ENCODE measurements around the gene GRHL1. TPM values are rescaled to one million over a fixed set of nuclear protein-coding genes. Genes with fewer than 3 reads are reported as not detected.

GRHL1 gene
- total RNA-seq, 3 donors from 2014 or later, result 1.1 to 1.3 (median 1.1) TPM

- DNase-seq (no peak), ATAC-seq (no peak)
- Mint-ChIP-seq H3K27me3 (ENCODE audit: low read depth) (no peaks in the 10 kb centered on the region), H3K36me3 (ENCODE audit: insufficient read depth) (no peaks in the 10 kb centered on the region), H3K4me1 (ENCODE audit: low read depth) (peaks cover 22% of the 10 kb centered on the region), H3K9me3 (no peaks in the 10 kb centered on the region), H3K4me3 (no peak overlapping the region)
Observed at GRCh38 chr2:10034333-10035052, 83.0 kb downstream of the GRHL1 start.

- Mint-ChIP-seq H3K4me1 (ENCODE audit: low read depth) (peaks cover 16% of the 10 kb centered on the region), H3K36me3 (ENCODE audit: insufficient read depth) (no peaks in the 10 kb centered on the region)
- no peak for ATAC-seq
Observed at GRCh38 chr2:10035053-10035422, 83.5 kb downstream of the GRHL1 start.

DNA sequence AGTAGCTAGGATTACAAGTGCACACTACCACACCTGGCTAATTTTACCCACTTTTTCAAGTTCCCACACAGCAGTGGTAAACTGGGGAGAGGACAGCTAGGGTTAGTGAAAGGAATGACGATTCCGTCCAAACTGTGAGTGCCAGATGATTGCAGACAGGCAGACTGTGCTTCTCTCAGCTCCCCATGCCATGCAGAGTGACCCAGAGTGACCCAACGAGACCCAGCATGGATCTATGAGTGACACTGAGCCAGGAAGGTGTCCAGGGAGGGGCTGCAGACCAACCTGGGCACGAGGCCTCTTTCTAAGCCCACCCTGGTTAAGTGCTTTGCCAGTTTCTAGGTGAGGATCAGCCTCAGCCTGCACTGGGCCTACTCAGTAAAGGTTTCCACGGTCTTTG lies 84.1 kb downstream of the GRHL1 start:
- Mint-ChIP-seq H3K27me3 (ENCODE audit: low read depth) (no peaks in the 10 kb centered on the region), H3K9me3 (no peaks in the 10 kb centered on the region), H3K4me3 (no peak overlapping the region), H3K36me3 (ENCODE audit: insufficient read depth) (no peaks in the 10 kb centered on the region), H3K4me1 (ENCODE audit: low read depth) (peaks cover 11% of the 10 kb centered on the region)
- no peak for ATAC-seq
- no peak for DNase-seq

More at GRCh38 chr2:10035053-10035422, 83.5 kb downstream of the GRHL1 start:
- Mint-ChIP-seq H3K27me3 (ENCODE audit: low read depth) (no peaks in the 10 kb centered on the region), H3K4me3 (no peak overlapping the region), H3K9me3 (no peaks in the 10 kb centered on the region)
- no peak for DNase-seq

DNA sequence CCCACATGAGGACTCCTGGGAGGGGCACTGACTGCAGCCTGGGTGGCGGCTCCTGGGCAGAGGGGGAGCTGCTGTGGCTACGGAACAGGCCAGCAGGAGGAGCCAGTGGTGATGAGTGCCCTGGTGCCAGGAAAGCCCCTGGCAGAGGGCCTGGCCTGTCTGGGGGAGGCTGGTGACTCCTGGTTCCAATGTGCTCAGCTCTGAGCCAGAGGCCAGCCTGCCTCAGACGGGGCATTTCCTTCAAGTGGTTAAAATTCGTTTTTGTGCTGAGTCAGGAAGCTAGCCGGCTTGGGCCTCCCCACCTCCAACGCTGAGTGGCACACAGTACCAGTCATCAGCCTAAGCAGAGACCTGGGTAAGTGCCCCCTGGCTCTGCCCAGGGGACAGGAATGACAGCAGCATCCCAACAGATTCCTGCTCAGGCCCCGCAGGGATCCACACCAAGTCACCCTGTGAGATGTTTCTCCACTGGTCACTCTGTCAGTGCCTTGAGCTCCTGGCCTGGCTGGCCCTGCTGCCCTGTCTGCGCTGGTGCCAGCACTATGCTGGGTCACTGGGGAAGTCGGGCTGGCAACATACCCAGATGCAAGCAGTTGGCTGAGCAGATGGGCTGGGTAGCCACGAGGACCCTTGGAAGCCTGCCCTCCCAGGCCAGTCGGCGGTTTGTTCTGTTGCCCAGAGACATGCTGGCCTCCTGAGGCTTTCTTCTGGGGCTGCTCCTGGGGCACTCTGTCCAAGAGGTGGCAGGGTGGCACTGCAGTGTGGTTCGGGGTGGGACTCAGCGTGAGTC lies 84.8 kb downstream of the GRHL1 start:
- Mint-ChIP-seq H3K4me1 (ENCODE audit: low read depth) (peaks cover 13% of the 10 kb centered on the region), H3K36me3 (ENCODE audit: insufficient read depth) (no peaks in the 10 kb centered on the region), H3K27me3 (ENCODE audit: low read depth) (no peaks in the 10 kb centered on the region), H3K4me3 (no peak overlapping the region), H3K9me3 (no peaks in the 10 kb centered on the region)
- DNase-seq (peak; percentile 26), ATAC-seq (peak; percentile 81 to 86)

DNA sequence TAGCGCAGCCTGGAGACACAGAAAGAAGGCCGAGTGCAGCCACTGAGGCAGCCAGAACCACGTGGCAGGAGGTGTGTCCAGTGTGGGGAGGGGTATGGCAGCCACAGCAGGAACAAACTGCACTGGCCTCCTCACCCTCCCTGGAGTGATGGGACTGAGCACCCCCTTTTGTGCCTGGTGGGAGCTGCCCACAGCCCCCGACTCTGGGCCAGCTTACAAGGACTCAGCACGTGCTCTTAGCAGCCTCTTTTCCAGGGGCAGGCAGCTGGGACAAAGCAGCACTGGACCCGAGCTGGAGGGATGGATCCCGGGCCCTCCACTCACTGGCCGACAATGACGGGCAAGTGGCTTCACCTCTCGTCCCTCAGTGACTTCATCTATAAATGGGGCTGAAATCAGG lies 86.6 kb downstream of the GRHL1 start:
- H3K9me3 Mint-ChIP-seq, result no peaks in the 10 kb centered on the region
- H3K4me3 Mint-ChIP-seq, result no peak overlapping the region
- H3K4me1 Mint-ChIP-seq (ENCODE audit: low read depth), result peaks cover 22% of the 10 kb centered on the region
- DNase-seq (no peak), ATAC-seq (no peak)
- no peaks in the 10 kb centered on the region for H3K27me3 Mint-ChIP-seq (ENCODE audit: low read depth)
- no peaks in the 10 kb centered on the region for H3K36me3 Mint-ChIP-seq (ENCODE audit: insufficient read depth)

DNA sequence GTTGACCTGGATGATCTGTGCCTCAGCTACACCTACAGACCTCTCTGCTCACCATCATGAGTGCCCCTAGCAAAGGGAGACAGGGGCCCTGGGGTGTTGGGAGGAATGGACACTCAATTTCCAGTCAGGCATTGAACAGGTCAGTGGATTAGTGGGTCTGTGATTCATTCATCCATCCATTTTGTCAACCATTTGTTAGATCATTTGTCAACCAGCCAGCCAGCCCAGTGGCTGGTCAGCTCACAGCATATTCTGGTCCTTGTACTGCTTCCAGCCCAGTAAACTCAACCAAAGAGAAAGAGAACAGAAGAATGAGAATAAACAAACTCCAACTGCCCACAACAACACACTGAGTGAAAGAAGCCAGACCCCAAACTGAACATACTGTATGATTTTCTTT lies 87.2 kb downstream of the GRHL1 start:
- ATAC-seq (no peak), DNase-seq (no peak)
- Mint-ChIP-seq H3K4me3 (no peak overlapping the region), H3K27me3 (ENCODE audit: low read depth) (no peaks in the 10 kb centered on the region), H3K4me1 (ENCODE audit: low read depth) (peaks cover 22% of the 10 kb centered on the region), H3K9me3 (no peaks in the 10 kb centered on the region), H3K36me3 (ENCODE audit: insufficient read depth) (no peaks in the 10 kb centered on the region)

GRCh38 chr2:10039658-10040410 lies 88.3 kb downstream of the GRHL1 start:
- no peak for ATAC-seq

GRCh38 chr2:10041711-10042110 lies 90.2 kb downstream of the GRHL1 start:
- DNase-seq (no peak), ATAC-seq (no peak)
- Mint-ChIP-seq H3K4me3 (peak overlapping the region; percentile 57), H3K9me3 (no peaks in the 10 kb centered on the region), H3K36me3 (ENCODE audit: insufficient read depth) (peaks cover 3% of the 10 kb centered on the region), H3K27me3 (ENCODE audit: low read depth) (no peaks in the 10 kb centered on the region), H3K4me1 (ENCODE audit: low read depth) (peaks cover 18% of the 10 kb centered on the region)

More at GRCh38 chr2:10039658-10040410, 88.3 kb downstream of the GRHL1 start:
- no peaks in the 10 kb centered on the region for H3K9me3 Mint-ChIP-seq
- DNase-seq, result no peak
- H3K4me3 Mint-ChIP-seq, result no peak overlapping the region
- H3K27me3 Mint-ChIP-seq (ENCODE audit: low read depth), result no peaks in the 10 kb centered on the region
- H3K36me3 Mint-ChIP-seq (ENCODE audit: insufficient read depth), result no peaks in the 10 kb centered on the region
- peaks cover 26% of the 10 kb centered on the region for H3K4me1 Mint-ChIP-seq (ENCODE audit: low read depth)

- DNase-seq (peak; percentile 18), ATAC-seq (no peak)
- peaks cover 3% of the 10 kb centered on the region for H3K36me3 Mint-ChIP-seq (ENCODE audit: insufficient read depth)
- H3K4me3 Mint-ChIP-seq, result peak overlapping the region; percentile 80
- H3K4me1 Mint-ChIP-seq (ENCODE audit: low read depth), result peaks cover 18% of the 10 kb centered on the region
- H3K27me3 Mint-ChIP-seq (ENCODE audit: low read depth), result no peaks in the 10 kb centered on the region
- H3K9me3 Mint-ChIP-seq, result no peaks in the 10 kb centered on the region
Observed at GRCh38 chr2:10042301-10043161, 91.0 kb downstream of the GRHL1 start.

- DNase-seq (peak; percentile 74), ATAC-seq (peak; percentile 74 to 76)
- Mint-ChIP-seq H3K4me3 (peak within 1 kb of the TSS; percentile 80), H3K4me1 (ENCODE audit: low read depth) (peaks cover 18% of the 10 kb centered on the region), H3K9me3 (no peaks in the 10 kb centered on the region), H3K27me3 (ENCODE audit: low read depth) (no peaks in the 10 kb centered on the region), H3K36me3 (ENCODE audit: insufficient read depth) (peaks cover 7% of the 10 kb centered on the region)
Observed at GRCh38 chr2:10043256-10043905, 91.9 kb downstream of the GRHL1 start, which contains the start of gene KLF11. KLF11 (plus strand) TSS chr2:10043550; CDS start chr2:10043717, 167 bp downstream.

GRCh38 chr2:10043906-10044601 lies 92.6 kb downstream of the GRHL1 start:
- peak; percentile 74 to 83 for ATAC-seq
- Mint-ChIP-seq H3K4me3 (peak overlapping the region; percentile 71), H3K27me3 (ENCODE audit: low read depth) (no peaks in the 10 kb centered on the region), H3K36me3 (ENCODE audit: insufficient read depth) (peaks cover 7% of the 10 kb centered on the region), H3K9me3 (no peaks in the 10 kb centered on the region), H3K4me1 (ENCODE audit: low read depth) (peaks cover 18% of the 10 kb centered on the region)
- peak; percentile 89 for DNase-seq

- Mint-ChIP-seq H3K27me3 (ENCODE audit: low read depth) (no peaks in the 10 kb centered on the region), H3K4me1 (ENCODE audit: low read depth) (peaks cover 18% of the 10 kb centered on the region), H3K4me3 (peak overlapping the region; percentile 29), H3K36me3 (ENCODE audit: insufficient read depth) (peaks cover 7% of the 10 kb centered on the region), H3K9me3 (no peaks in the 10 kb centered on the region)
- ATAC-seq, result no peak
- DNase-seq, result no peak
Observed at GRCh38 chr2:10045561-10046355, 94.3 kb downstream of the GRHL1 start.
